ENCODE data around the gene HNRNPL.

GRCh38 chr19:38846097-38846496, 3.7 kb downstream of the HNRNPL start:
- TF ChIP-seq, protein P1, sequence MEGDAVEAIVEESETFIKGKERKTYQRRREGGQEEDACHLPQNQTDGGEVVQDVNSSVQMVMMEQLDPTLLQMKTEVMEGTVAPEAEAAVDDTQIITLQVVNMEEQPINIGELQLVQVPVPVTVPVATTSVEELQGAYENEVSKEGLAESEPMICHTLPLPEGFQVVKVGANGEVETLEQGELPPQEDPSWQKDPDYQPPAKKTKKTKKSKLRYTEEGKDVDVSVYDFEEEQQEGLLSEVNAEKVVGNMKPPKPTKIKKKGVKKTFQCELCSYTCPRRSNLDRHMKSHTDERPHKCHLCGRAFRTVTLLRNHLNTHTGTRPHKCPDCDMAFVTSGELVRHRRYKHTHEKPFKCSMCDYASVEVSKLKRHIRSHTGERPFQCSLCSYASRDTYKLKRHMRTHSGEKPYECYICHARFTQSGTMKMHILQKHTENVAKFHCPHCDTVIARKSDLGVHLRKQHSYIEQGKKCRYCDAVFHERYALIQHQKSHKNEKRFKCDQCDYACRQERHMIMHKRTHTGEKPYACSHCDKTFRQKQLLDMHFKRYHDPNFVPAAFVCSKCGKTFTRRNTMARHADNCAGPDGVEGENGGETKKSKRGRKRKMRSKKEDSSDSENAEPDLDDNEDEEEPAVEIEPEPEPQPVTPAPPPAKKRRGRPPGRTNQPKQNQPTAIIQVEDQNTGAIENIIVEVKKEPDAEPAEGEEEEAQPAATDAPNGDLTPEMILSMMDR (IDR thresholded peaks at IDR 0.05; ENCODE audit: poor library complexity), result no peak
- TF ChIP-seq EZH2 (IDR thresholded peaks at IDR 0.05; ENCODE audit: borderline replicate concordance), result no peak
- no peak for TF ChIP-seq EZH2phosphoT487 (IDR thresholded peaks at IDR 0.05; ENCODE audit: low read depth, severe bottlenecking, unreplicated experiment)

Data from hepatocyte (in vitro differentiated cells).